ENCODE data around the gene OASL.

OASL gene

DNA sequence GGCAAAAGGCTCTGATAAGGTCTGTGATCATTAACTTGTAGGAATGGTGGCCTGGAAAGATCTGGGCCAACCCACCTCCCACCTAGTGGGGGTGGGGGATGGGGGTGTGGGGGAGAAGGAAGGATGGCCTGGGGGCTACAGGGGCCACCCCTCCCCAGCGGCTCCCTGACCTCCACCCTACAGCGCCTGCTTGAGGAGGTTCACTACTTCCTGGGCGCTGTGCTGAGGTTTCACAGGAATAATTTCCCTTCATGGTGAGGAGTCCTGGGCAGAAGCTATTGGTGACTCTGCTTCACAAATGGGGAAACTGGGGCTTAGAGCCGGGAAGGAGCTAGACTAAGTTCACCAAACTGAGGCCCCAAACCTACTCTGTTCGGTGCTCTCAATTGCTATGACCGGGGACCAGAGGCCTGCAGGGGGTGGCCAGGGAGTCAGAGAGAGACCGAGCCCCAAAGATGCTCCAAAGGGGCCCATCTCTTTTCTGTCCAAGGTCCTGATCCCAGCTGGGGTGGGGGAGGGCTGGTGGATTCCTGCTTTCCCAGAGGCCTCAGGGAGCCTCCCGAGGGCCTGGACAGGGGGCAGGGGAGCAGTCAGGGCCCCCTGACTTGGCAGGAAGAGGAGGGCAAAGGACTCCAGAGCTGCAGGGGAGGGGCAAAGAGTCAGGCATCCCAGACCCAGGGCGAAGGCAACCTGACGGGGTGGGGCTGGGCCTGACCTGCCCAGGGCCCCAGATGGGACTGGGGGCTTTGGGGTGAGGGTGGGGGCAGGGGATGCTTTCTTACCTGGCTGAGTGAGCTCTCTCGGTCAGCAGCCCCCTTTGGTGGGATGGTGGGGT is 59.0 kb downstream of the OASL start:
- Histone ChIP-seq H3K9ac (ENCODE audit: low read depth, low read length, poor library complexity, severe bottlenecking) (no peak overlapping the region), H3K4me3 (ENCODE audit: low read length, poor library complexity, severe bottlenecking) (no peak overlapping the region), H4K20me1 (ENCODE audit: insufficient read depth, low read length, poor library complexity, severe bottlenecking) (no peaks in the 10 kb centered on the region), H3K36me3 (ENCODE audit: insufficient read depth, low read length) (no peaks in the 10 kb centered on the region), H3K79me2 (ENCODE audit: insufficient read depth, low read length) (no peaks in the 10 kb centered on the region), H2AFZ (ENCODE audit: low read length) (no peak overlapping the region), H3K9me2 (replicated peaks; ENCODE audit: low read depth, low read length) (no peaks in the 10 kb centered on the region), H3K27me3 (ENCODE audit: insufficient read depth, low read length, poor library complexity, severe bottlenecking) (no peaks in the 10 kb centered on the region), H3K4me1 (ENCODE audit: insufficient read depth, low read length, poor library complexity, severe bottlenecking) (peaks cover 3% of the 10 kb centered on the region), H3K9me3 (ENCODE audit: insufficient read depth, low read depth, low read length) (no peaks in the 10 kb centered on the region), H3F3A (ENCODE audit: low read depth) (no peaks in the 10 kb centered on the region), H3K4me2 (ENCODE audit: low read depth, low read length, poor library complexity, severe bottlenecking) (no peak overlapping the region)
- TF ChIP-seq CTCF (conservative IDR thresholded peaks at IDR 0.05; ENCODE audit: low read length) (no peak), EZH2phosphoT487 (IDR thresholded peaks at IDR 0.05; ENCODE audit: borderline replicate concordance) (no peak)

- no peaks in the 10 kb centered on the region for H3K36me3 ChIP-seq (ENCODE audit: insufficient read depth, low read length)
- no peak overlapping the region for H3K9ac ChIP-seq (ENCODE audit: low read depth, low read length, poor library complexity, severe bottlenecking)
- H3K79me2 ChIP-seq (ENCODE audit: insufficient read depth, low read length), result no peaks in the 10 kb centered on the region
- TF ChIP-seq EZH2phosphoT487 (IDR thresholded peaks at IDR 0.05; ENCODE audit: borderline replicate concordance) (no peak), CTCF (conservative IDR thresholded peaks at IDR 0.05; ENCODE audit: low read length) (no peak)
- H3K4me1 ChIP-seq (ENCODE audit: insufficient read depth, low read length, poor library complexity, severe bottlenecking), result peaks cover 3% of the 10 kb centered on the region
- no peaks in the 10 kb centered on the region for H3K9me2 ChIP-seq (replicated peaks; ENCODE audit: low read depth, low read length)
- H3K9me3 ChIP-seq (ENCODE audit: insufficient read depth, low read depth, low read length), result no peaks in the 10 kb centered on the region
- H3K4me3 ChIP-seq (ENCODE audit: low read length, poor library complexity, severe bottlenecking), result no peak overlapping the region
- H3F3A ChIP-seq (ENCODE audit: low read depth), result no peaks in the 10 kb centered on the region
- no peak overlapping the region for H2AFZ ChIP-seq (ENCODE audit: low read length)
- H4K20me1 ChIP-seq (ENCODE audit: insufficient read depth, low read length, poor library complexity, severe bottlenecking), result no peaks in the 10 kb centered on the region
- H3K4me2 ChIP-seq (ENCODE audit: low read depth, low read length, poor library complexity, severe bottlenecking), result no peak overlapping the region
- no peaks in the 10 kb centered on the region for H3K27me3 ChIP-seq (ENCODE audit: insufficient read depth, low read length, poor library complexity, severe bottlenecking)
Observed at GRCh38 chr12:120979220-120979861, 59.7 kb downstream of the OASL start.

GRCh38 chr12:120978296-120979219 is 60.5 kb downstream of the OASL start, which contains the start of gene HNF1A:
Gene HNF1A (plus strand): TSS chr12:120978543. CDS start chr12:120978769, 226 bp downstream.
- no peaks in the 10 kb centered on the region for H3K4me1 ChIP-seq (ENCODE audit: insufficient read depth, low read length, poor library complexity, severe bottlenecking)
- H3K36me3 ChIP-seq (ENCODE audit: insufficient read depth, low read length), result no peaks in the 10 kb centered on the region
- no peaks in the 10 kb centered on the region for H3K27me3 ChIP-seq (ENCODE audit: insufficient read depth, low read length, poor library complexity, severe bottlenecking)
- H3K9me2 ChIP-seq (replicated peaks; ENCODE audit: low read depth, low read length), result no peaks in the 10 kb centered on the region
- H3K4me3 ChIP-seq (ENCODE audit: low read length, poor library complexity, severe bottlenecking), result no peak within 1 kb of the TSS
- no peaks in the 10 kb centered on the region for H3K79me2 ChIP-seq (ENCODE audit: insufficient read depth, low read length)
- H3K4me2 ChIP-seq (ENCODE audit: low read depth, low read length, poor library complexity, severe bottlenecking), result no peak within 1 kb of the TSS
- no peak within 1 kb of the TSS for H3K9ac ChIP-seq (ENCODE audit: low read depth, low read length, poor library complexity, severe bottlenecking)
- H4K20me1 ChIP-seq (ENCODE audit: insufficient read depth, low read length, poor library complexity, severe bottlenecking), result no peaks in the 10 kb centered on the region
- no peaks in the 10 kb centered on the region for H3K9me3 ChIP-seq (ENCODE audit: insufficient read depth, low read depth, low read length)
- no peaks in the 10 kb centered on the region for H3F3A ChIP-seq (ENCODE audit: low read depth)
- TF ChIP-seq EZH2phosphoT487 (IDR thresholded peaks at IDR 0.05; ENCODE audit: borderline replicate concordance) (no peak), CTCF (conservative IDR thresholded peaks at IDR 0.05; ENCODE audit: low read length) (no peak)
- no peak within 1 kb of the TSS for H2AFZ ChIP-seq (ENCODE audit: low read length)
